Keratinocyte (primary cell): Measurements from ENCODE around the gene TOP1.

Source experiments
- EZH2 ChIP-seq: IDR thresholded peaks from one replicate; pipeline ENCODE4 v1.6.1; 2012; ENCODE audit warnings: inconsistent platforms, mild to moderate bottlenecking, low read length, moderate library complexity
- TF ChIP-seq, protein P1 (sequence below), 3 experiments: IDR thresholded peaks in 1 of 3; conservative IDR thresholded peaks in 1 of 3; optimal IDR thresholded peaks in 1 of 3; 2 replicates in 2 of 3; 3 replicates in 1 of 3; pipeline versions ENCODE3 to v1.5.1; 2011; ENCODE audit warnings: low read length in 3 of 3, mild to moderate bottlenecking in 3 of 3, moderate library complexity in 2 of 3, control low read depth in 1 of 3, inconsistent platforms in 1 of 3; ENCODE audit not compliant: insufficient read depth in 2 of 3; ENCODE audit errors: extremely low read depth in 1 of 3

DNA sequence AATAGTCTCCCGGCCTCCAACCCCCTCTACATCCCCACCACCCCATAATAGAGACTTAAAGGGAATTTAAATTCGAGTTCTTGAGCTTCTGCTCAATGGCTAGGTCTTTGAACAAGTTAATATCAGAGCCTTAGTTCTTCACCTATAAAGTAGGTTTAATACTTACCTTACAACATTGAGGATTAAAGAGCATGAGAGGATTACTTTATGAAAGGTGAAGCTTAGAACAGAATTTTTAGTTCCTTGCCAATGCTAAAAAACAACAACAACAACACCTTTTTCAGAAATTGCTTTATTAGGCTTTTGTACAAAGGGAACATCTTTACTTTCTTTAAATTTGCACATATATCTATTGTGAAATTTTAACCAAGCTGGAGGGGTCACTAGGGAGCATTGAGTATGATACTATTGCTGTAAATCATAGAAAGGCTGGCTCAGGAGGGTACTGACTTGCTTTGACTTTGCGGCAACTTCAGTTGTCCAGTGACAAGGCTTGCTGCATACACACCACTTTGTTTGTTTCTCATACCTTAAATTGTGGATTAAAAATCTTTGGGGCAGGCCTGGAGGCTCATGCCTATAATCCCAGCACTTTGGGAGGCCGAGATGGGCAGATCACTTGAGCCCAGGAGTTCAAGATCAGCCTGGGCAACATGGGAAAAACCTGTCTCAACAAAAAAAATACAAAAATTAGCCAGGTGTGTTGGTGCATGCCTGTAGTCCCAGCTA is 9.7 kb downstream of the TOP1 start:
- TF ChIP-seq, protein P1, sequence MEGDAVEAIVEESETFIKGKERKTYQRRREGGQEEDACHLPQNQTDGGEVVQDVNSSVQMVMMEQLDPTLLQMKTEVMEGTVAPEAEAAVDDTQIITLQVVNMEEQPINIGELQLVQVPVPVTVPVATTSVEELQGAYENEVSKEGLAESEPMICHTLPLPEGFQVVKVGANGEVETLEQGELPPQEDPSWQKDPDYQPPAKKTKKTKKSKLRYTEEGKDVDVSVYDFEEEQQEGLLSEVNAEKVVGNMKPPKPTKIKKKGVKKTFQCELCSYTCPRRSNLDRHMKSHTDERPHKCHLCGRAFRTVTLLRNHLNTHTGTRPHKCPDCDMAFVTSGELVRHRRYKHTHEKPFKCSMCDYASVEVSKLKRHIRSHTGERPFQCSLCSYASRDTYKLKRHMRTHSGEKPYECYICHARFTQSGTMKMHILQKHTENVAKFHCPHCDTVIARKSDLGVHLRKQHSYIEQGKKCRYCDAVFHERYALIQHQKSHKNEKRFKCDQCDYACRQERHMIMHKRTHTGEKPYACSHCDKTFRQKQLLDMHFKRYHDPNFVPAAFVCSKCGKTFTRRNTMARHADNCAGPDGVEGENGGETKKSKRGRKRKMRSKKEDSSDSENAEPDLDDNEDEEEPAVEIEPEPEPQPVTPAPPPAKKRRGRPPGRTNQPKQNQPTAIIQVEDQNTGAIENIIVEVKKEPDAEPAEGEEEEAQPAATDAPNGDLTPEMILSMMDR (optimal IDR thresholded peaks at IDR 0.05 in 1 of 3, IDR thresholded peaks at IDR 0.05 in 1 of 3, conservative IDR thresholded peaks at IDR 0.05 in 1 of 3; ENCODE audit: extremely low read depth in 1 of 3, insufficient read depth in 2 of 3, low read length in 3 of 3): no peak
- no peak for TF ChIP-seq EZH2
